Esophagus squamous epithelium (tissue), 5 donors: ENCODE data around the gene ALMS1. TPM values are rescaled to one million over a fixed set of nuclear protein-coding genes. Genes with fewer than 3 reads are reported as not detected.

Experiments
- DNase-seq: peaks from one replicate; lab custom pipeline; 2025; lab: John Stamatoyannopoulos, UW
- H3K27ac ChIP-seq, 4 donors: fragments of 200-600 bp; sonication (generic); one replicate each; pipeline ENCODE4 v1.5.1; 2016 to 2019; ENCODE audit warnings: mild to moderate bottlenecking in 1 of 4
- H3K27me3 ChIP-seq, 4 donors: fragments of 200-600 bp; sonication (generic); 1 replicate in 3 of 4; 2 replicates in 1 of 4; pipeline versions ENCODE4 v1.5.1 to v1.6.0; 2017 to 2021; ENCODE audit warnings: antibody characterized with exemption in 1 of 4
- H3K36me3 ChIP-seq, 3 donors: fragments of 200-600 bp; sonication (generic); one replicate each; pipeline ENCODE4 v1.5.1; 2016 to 2019
- H3K4me1 ChIP-seq, 3 donors: fragments of 200-600 bp; sonication (generic); one replicate each; pipeline ENCODE4 v1.5.1; 2017 to 2019
- H3K4me3 ChIP-seq, 4 donors: fragments of 200-600 bp; sonication (generic); 1 replicate in 3 of 4; 2 replicates in 1 of 4; pipeline ENCODE4 v1.5.1; 2016 to 2019; ENCODE audit warnings: mild to moderate bottlenecking in 2 of 4, moderate library complexity in 1 of 4
- H3K9me3 ChIP-seq, 3 donors: fragments of 200-600 bp; sonication (generic); one replicate each; pipeline ENCODE4 v1.5.1; 2016 to 2019
- POLR2A ChIP-seq, 4 donors: fragments of 450-650 bp; IDR thresholded peaks; one replicate each; pipeline ENCODE4 v1.6.1; 2017; ENCODE audit warnings: antibody characterized with exemption in 4 of 4, mild to moderate bottlenecking in 4 of 4, moderate library complexity in 3 of 4
- WGBS, 2 donors: methylation state at CpG; one replicate each; pipeline ENCODE4 v1.1.5; 2018; 5-methylcytosine and 5-hydroxymethylcytosine counted together
- intact Hi-C: fragments of 100-400 bp; cut with DNase I; formaldehyde crosslinking; loops from one replicate; pipeline ENCODE4 v1.15.0; 2022
- total RNA-seq, 4 donors: library from RNA; depleted of rRNA; stranded (reverse); fragments of >200 nt; gene quantifications; one replicate each; pipeline ENCODE4 v1.1.0, GENCODE V29; 2016
- TF ChIP-seq, protein P1 (sequence below), 6 experiments: fragments of 450-650 bp in 4 of 6; fragments of 200-600 bp in 2 of 6; sonication (generic) in 2 of 6; IDR thresholded peaks; one replicate each; pipeline ENCODE4 v1.5.1; 2016 to 2019; ENCODE audit warnings: antibody characterized with exemption in 6 of 6, mild to moderate bottlenecking in 4 of 6, moderate library complexity in 4 of 6
- donor health status: DM: yes; HTN: yes; CAD: no.

ALMS1 gene
- total RNA-seq, 4 donors from 2014 or later = 8.4 to 21.4 (median 9.5) TPM

GRCh38 chr2:73418343-73418742 is 32.7 kb downstream of the ALMS1 start:
- 35 to 77% methylated on average over 7 of the region's 7 CpGs for WGBS, 2 donors
- Histone ChIP-seq H3K36me3 (peaks cover 0 to 18% (median 0%) of the 10 kb centered on the region in 3 donors), H3K4me3 (no peak overlapping the region), H3K9me3 (no peaks in the 10 kb centered on the region), H3K4me1 (no peaks in the 10 kb centered on the region), H3K27me3 (no peaks in the 10 kb centered on the region), H3K27ac (no peak overlapping the region)
- TF ChIP-seq, protein P1, sequence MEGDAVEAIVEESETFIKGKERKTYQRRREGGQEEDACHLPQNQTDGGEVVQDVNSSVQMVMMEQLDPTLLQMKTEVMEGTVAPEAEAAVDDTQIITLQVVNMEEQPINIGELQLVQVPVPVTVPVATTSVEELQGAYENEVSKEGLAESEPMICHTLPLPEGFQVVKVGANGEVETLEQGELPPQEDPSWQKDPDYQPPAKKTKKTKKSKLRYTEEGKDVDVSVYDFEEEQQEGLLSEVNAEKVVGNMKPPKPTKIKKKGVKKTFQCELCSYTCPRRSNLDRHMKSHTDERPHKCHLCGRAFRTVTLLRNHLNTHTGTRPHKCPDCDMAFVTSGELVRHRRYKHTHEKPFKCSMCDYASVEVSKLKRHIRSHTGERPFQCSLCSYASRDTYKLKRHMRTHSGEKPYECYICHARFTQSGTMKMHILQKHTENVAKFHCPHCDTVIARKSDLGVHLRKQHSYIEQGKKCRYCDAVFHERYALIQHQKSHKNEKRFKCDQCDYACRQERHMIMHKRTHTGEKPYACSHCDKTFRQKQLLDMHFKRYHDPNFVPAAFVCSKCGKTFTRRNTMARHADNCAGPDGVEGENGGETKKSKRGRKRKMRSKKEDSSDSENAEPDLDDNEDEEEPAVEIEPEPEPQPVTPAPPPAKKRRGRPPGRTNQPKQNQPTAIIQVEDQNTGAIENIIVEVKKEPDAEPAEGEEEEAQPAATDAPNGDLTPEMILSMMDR (IDR thresholded peaks at IDR 0.05) = no peak
- TF ChIP-seq POLR2A (IDR thresholded peaks at IDR 0.05) = no peak
- intact Hi-C loops = no loop called here
- no peak for DNase-seq

DNA sequence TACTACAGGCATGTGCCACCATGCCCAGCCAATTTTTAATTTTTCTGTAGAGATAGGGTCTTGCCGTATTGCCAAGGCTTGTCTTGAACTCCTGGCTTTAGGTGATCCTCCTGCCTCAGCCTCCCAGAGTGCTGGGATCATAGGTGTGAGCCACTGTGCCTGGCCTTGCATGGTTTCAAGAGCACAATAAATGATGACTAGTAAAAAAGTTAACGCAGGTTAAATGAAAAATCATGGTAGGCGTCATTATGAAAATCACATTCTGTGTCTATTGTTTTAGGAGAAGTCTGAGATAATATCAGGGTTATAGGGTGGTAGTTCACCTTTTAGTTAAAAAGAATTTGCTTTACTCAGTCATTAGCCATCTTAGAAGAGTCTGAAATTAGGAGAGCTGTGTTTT is 38.3 kb downstream of the ALMS1 start:
- no peak overlapping the region for H3K27ac ChIP-seq
- peaks cover 0 to 35% (median 0%) of the 10 kb centered on the region in 3 donors for H3K36me3 ChIP-seq
- TF ChIP-seq POLR2A (IDR thresholded peaks at IDR 0.05) = no peak
- TF ChIP-seq, protein P1 (IDR thresholded peaks at IDR 0.05) = no peak
- DNase-seq = no peak
- H3K4me3 ChIP-seq = no peak overlapping the region
- no peaks in the 10 kb centered on the region for H3K9me3 ChIP-seq
- H3K4me1 ChIP-seq = no peaks in the 10 kb centered on the region
- no peaks in the 10 kb centered on the region for H3K27me3 ChIP-seq
- intact Hi-C loops = no loop called here
- WGBS, 2 donors = 92 to 98% methylated on average over 3 of the region's 3 CpGs

- H3K4me1 ChIP-seq = no peaks in the 10 kb centered on the region
- H3K36me3 ChIP-seq = peaks cover 0 to 21% (median 0%) of the 10 kb centered on the region in 3 donors
- H3K27ac ChIP-seq = no peak overlapping the region
- DNase-seq = no peak
- H3K4me3 ChIP-seq = no peak overlapping the region
- no peaks in the 10 kb centered on the region for H3K9me3 ChIP-seq
- no peaks in the 10 kb centered on the region for H3K27me3 ChIP-seq
- intact Hi-C loops = no loop called here
- WGBS, 2 donors = 81 to 85% methylated on average over 3 of the region's 3 CpGs
- no peak for TF ChIP-seq POLR2A (IDR thresholded peaks at IDR 0.05)
- TF ChIP-seq, protein P1 (IDR thresholded peaks at IDR 0.05) = no peak
Measured at GRCh38 chr2:73426176-73426575, 40.5 kb downstream of the ALMS1 start.

DNA sequence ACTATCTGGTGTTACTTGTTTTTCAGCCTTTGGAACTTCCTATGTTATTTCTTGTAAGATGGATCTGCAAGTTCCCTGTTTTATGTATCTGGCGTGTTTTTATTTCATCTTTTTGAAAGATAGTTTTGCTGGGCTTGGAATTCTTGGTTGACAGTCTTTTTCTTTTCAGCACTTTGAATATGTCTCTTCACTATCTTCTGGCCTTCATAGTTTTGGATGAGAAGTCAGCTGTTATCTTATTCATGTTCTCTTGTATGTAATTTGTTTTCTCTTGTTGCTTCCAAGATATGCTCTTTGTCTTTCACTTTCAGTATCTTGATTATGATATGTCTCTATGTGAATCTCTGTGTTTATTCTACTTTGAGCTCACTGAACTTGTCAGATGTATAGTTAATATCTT is 50.4 kb downstream of the ALMS1 start:
- Histone ChIP-seq H3K9me3 (peaks cover 0 to 16% (median 3%) of the 10 kb centered on the region in 3 donors), H3K4me3 (no peak overlapping the region), H3K27ac (no peak overlapping the region), H3K36me3 (peaks cover 0 to 60% (median 0%) of the 10 kb centered on the region in 3 donors), H3K4me1 (no peaks in the 10 kb centered on the region), H3K27me3 (no peaks in the 10 kb centered on the region)
- TF ChIP-seq, protein P1 (IDR thresholded peaks at IDR 0.05) = no peak
- TF ChIP-seq POLR2A (IDR thresholded peaks at IDR 0.05) = no peak
- intact Hi-C loops = no loop called here
- 97 to 100% methylated on average over 1 of the region's 1 CpG for WGBS, 2 donors
- DNase-seq = no peak

DNA sequence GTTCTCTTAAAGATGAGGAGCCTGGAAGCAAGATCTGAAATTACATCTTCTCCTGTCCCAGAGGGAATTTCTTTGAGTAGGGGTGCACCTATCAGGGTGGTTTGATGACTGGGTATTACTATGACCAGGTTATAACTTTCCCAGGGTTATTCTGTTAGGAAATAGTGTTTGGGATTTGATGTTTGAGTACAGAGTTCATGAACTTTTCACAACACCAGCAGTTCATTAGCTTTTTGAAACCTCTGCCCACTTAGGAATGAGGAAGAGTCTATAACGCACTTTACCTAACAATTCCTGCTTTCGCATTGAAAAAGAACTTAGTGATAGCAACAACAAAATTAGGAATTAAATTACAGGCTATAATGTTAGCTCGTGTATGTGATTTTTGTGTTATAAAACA is 58.6 kb downstream of the ALMS1 start:
- TF ChIP-seq POLR2A (IDR thresholded peaks at IDR 0.05) = no peak
- TF ChIP-seq, protein P1 (IDR thresholded peaks at IDR 0.05) = no peak
- intact Hi-C loops = no loop called here
- H3K4me3 ChIP-seq = no peak overlapping the region
- no peaks in the 10 kb centered on the region for H3K9me3 ChIP-seq
- no peaks in the 10 kb centered on the region for H3K27me3 ChIP-seq
- WGBS, 2 donors = 87 to 95% methylated on average over 3 of the region's 3 CpGs
- DNase-seq = no peak
- no peak overlapping the region for H3K27ac ChIP-seq
- H3K36me3 ChIP-seq = peaks cover 0 to 66% (median 0%) of the 10 kb centered on the region in 3 donors
- H3K4me1 ChIP-seq = no peaks in the 10 kb centered on the region
